ENCODE data around the gene EZH2. TPM values are rescaled to one million over a fixed set of nuclear protein-coding genes. Genes with fewer than 3 reads are reported as not detected.

The EZH2 gene
- total and polyA plus RNA-seq, 9 donors: 13.1 to 30.2 (median 22.8) TPM

Other genes starting within 250 kb of the EZH2 start
- 40.5 TPM for gene CUL1, start 185.4 kb downstream of the EZH2 start, total RNA-seq
- gene CUL1, start 185.4 kb downstream of the EZH2 start, polyA plus RNA-seq (ENCODE audit: insufficient read depth in 1 of 8, insufficient read length in 8 of 8, low replicate concordance in 1 of 8): 10 to 100 TPM; 34.0 to 51.8 (median 47.8) TPM
- 69.6 TPM for gene PDIA4, start 144.2 kb upstream of the EZH2 start, total RNA-seq
- gene PDIA4, start 144.2 kb upstream of the EZH2 start, polyA plus RNA-seq (ENCODE audit: insufficient read depth in 1 of 8, insufficient read length in 8 of 8, low replicate concordance in 1 of 8): 100 to 1,000 TPM in 1 of 8 donors, 10 to 100 TPM in 7; 62.9 to 114 (median 80.3) TPM
- 4.6 TPM for gene ZNF786, start 206.4 kb upstream of the EZH2 start, total RNA-seq
- 1 to 10 TPM; 3.9 to 6.6 (median 4.6) TPM for gene ZNF786, start 206.4 kb upstream of the EZH2 start, polyA plus RNA-seq (ENCODE audit: insufficient read depth in 1 of 8, insufficient read length in 8 of 8, low replicate concordance in 1 of 8)
- 3.4 TPM for gene ZNF425, start 242.0 kb upstream of the EZH2 start, total RNA-seq
- gene ZNF425, start 242.0 kb upstream of the EZH2 start, polyA plus RNA-seq (ENCODE audit: insufficient read depth in 1 of 8, insufficient read length in 8 of 8, low replicate concordance in 1 of 8): 1 to 10 TPM; 3.4 to 4.9 (median 4.5) TPM